HL-60/S4 treated with phorbol 12-myristate 13-acetate at 8.2 ng/mL for 4 days and 3 days (cell line): ENCODE measurements around the gene PSD.
"Not testable (repeated sequence)": the region's sequence is repeated elsewhere in the genome, so short reads cannot be mapped to it uniquely, and the experiment has no call there.

Source experiments
- in situ Hi-C: fragments of 300-500 bp; cut with MboI; formaldehyde crosslinking; loops from 2 replicates; pipeline ENCODE4 v1.15.0; 2022; ENCODE audit warnings: low sequenced_read_pairs

Gene PSD

GRCh38 chr10:102418622-102419268 lies at the start of gene PSD:
PSD (minus strand) TSS chr10:102418785; CDS start chr10:102417038, 1,747 bp downstream.
- in situ Hi-C loops: no loop called here

GRCh38 chr10:102467971-102468438 lies 49.4 kb upstream of the PSD start:
- in situ Hi-C loops: no loop called here

GRCh38 chr10:102467318-102467717 lies 48.7 kb upstream of the PSD start:
- in situ Hi-C loops: no loop called here

- in situ Hi-C loops: no loop called here
These were observed 46.9 kb upstream of the PSD start for GRCh38 chr10:102465466-102465865.

- in situ Hi-C loops: no loop called here
These were observed 45.4 kb upstream of the PSD start for GRCh38 chr10:102463983-102464382.

- in situ Hi-C loops: no loop called here
These were observed 44.0 kb upstream of the PSD start for GRCh38 chr10:102462512-102463054.

GRCh38 chr10:102461187-102462054 lies 42.8 kb upstream of the PSD start:
- in situ Hi-C loops: no loop called here

- in situ Hi-C loops: no loop called here
These were observed 42.2 kb upstream of the PSD start for GRCh38 chr10:102460836-102461186.

GRCh38 chr10:102458656-102459055 lies 40.1 kb upstream of the PSD start:
- in situ Hi-C loops: no loop called here

GRCh38 chr10:102457591-102458150 lies 39.1 kb upstream of the PSD start:
- in situ Hi-C loops: no loop called here

GRCh38 chr10:102455893-102456471 lies 37.4 kb upstream of the PSD start:
- in situ Hi-C loops: no loop called here

- in situ Hi-C loops: not testable (repeated sequence)
These were observed 36.3 kb upstream of the PSD start for GRCh38 chr10:102454662-102455487.

- in situ Hi-C loops: no loop called here
These were observed 34.9 kb upstream of the PSD start for GRCh38 chr10:102453502-102453901.

GRCh38 chr10:102452672-102453340 lies 34.2 kb upstream of the PSD start:
- in situ Hi-C loops: no loop called here

GRCh38 chr10:102451105-102451969 lies 32.8 kb upstream of the PSD start, which contains the start of gene C10orf95:
C10orf95 (minus strand) TSS chr10:102451543; CDS start chr10:102451093, 450 bp downstream.
- in situ Hi-C loops: no loop called here

- in situ Hi-C loops: no loop called here
These were observed 32.0 kb upstream of the PSD start for GRCh38 chr10:102450374-102451104.

GRCh38 chr10:102450124-102450373 lies 31.5 kb upstream of the PSD start:
- in situ Hi-C loops: no loop called here
